ENCODE measurements around the gene BARD1. TPM values are rescaled to one million over a fixed set of nuclear protein-coding genes. Genes with fewer than 3 reads are reported as not detected.

Gene BARD1
- total and polyA plus RNA-seq, 2 of the 13 experiments (the other 11 are each of a cell fraction or from before 2014, with no cell fraction given), result 5.3 to 30.4 TPM

GRCh38 chr2:214853906-214854305 is 44.4 kb upstream of the BARD1 start (continued):
- TF ChIP-seq AHDC1 (CRISPR knock-in tag; IDR thresholded peaks at IDR 0.05; ENCODE audit: borderline replicate concordance) (peak; percentile 97), ATF1 (CRISPR knock-in tag; IDR thresholded peaks at IDR 0.05) (0 out of 2 replicates have a peak, but pooled peaks have one; percentile 35), SAP130 (CRISPR knock-in tag; IDR thresholded peaks at IDR 0.05; ENCODE audit: low read depth) (peak; percentile 81), SNAPC2 (CRISPR knock-in tag; IDR thresholded peaks at IDR 0.05) (no peak), CEBPG (CRISPR knock-in tag; IDR thresholded peaks at IDR 0.05) (0 out of 2 replicates have a peak, but pooled peaks have one; percentile 32), NR2C2 (CRISPR knock-in tag; IDR thresholded peaks at IDR 0.05; ENCODE audit: borderline replicate concordance) (peak; percentile 81), RBM22 (optimal IDR thresholded peaks at IDR 0.05; ENCODE audit: low read length) (no peak), NR2F6 (IDR thresholded peaks at IDR 0.05) (0 out of 2 replicates have a peak, but pooled peaks have one; percentile 24), NR2F6 (CRISPR knock-in tag; IDR thresholded peaks at IDR 0.05) (peak; percentile 38), ZMYM2 (CRISPR knock-in tag; IDR thresholded peaks at IDR 0.05) (peak; percentile 46; the same call in 1 of the 2 replicates), GABPB1 (CRISPR knock-in tag; IDR thresholded peaks at IDR 0.05) (peak; percentile 65; the same call in 1 of the 2 replicates), ZNF556 (CRISPR knock-in tag; IDR thresholded peaks at IDR 0.05; ENCODE audit: borderline replicate concordance) (peak; percentile 55; the same call in 1 of the 2 replicates), MXI1 (IDR thresholded peaks at IDR 0.05; ENCODE audit: borderline replicate concordance, low read depth, low read length) (peak; percentile 55; the same call in 1 of the 3 replicates), ASH2L (IDR thresholded peaks at IDR 0.05; ENCODE audit: insufficient read length, low read depth, low read length) (peak; percentile 76), MEIS2 (CRISPR knock-in tag; IDR thresholded peaks at IDR 0.05) (peak; percentile 88), SP2 (CRISPR knock-in tag; IDR thresholded peaks at IDR 0.05) (no peak), ZNF441 (CRISPR knock-in tag; IDR thresholded peaks at IDR 0.05; ENCODE audit: borderline replicate concordance) (peak; percentile 45; the same call in 1 of the 2 replicates), RCOR2 (CRISPR knock-in tag; IDR thresholded peaks at IDR 0.05) (peak; percentile 57; the same call in 1 of the 2 replicates), SMAD3 (CRISPR knock-in tag; IDR thresholded peaks at IDR 0.05) (0 out of 2 replicates have a peak, but pooled peaks have one; percentile 37), SOX5 (CRISPR knock-in tag; IDR thresholded peaks at IDR 0.05; ENCODE audit: borderline replicate concordance) (peak; percentile 95), ZNF543 (CRISPR knock-in tag; IDR thresholded peaks at IDR 0.05) (no peak), CBX5 (CRISPR knock-in tag; IDR thresholded peaks at IDR 0.05; ENCODE audit: borderline replicate concordance) (0 out of 2 replicates have a peak, but pooled peaks have one; percentile 65), ZNF772 (CRISPR knock-in tag; IDR thresholded peaks at IDR 0.05) (peak; percentile 60; the same call in 1 of the 2 replicates)
- TF ChIP-seq, protein P1, sequence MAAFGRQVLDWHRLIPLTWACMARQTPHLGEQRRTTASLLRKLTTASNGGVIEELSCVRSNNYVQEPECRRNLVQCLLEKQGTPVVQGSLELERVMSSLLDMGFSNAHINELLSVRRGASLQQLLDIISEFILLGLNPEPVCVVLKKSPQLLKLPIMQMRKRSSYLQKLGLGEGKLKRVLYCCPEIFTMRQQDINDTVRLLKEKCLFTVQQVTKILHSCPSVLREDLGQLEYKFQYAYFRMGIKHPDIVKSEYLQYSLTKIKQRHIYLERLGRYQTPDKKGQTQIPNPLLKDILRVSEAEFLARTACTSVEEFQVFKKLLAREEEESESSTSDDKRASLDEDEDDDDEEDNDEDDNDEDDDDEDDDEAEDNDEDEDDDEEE (CRISPR knock-in tag; IDR thresholded peaks at IDR 0.05), result no peak
- TF ChIP-seq, protein P2, sequence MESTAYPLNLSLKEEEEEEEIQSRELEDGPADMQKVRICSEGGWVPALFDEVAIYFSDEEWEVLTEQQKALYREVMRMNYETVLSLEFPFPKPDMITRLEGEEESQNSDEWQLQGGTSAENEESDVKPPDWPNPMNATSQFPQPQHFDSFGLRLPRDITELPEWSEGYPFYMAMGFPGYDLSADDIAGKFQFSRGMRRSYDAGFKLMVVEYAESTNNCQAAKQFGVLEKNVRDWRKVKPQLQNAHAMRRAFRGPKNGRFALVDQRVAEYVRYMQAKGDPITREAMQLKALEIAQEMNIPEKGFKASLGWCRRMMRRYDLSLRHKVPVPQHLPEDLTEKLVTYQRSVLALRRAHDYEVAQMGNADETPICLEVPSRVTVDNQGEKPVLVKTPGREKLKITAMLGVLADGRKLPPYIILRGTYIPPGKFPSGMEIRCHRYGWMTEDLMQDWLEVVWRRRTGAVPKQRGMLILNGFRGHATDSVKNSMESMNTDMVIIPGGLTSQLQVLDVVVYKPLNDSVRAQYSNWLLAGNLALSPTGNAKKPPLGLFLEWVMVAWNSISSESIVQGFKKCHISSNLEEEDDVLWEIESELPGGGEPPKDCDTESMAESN (CRISPR knock-in tag; conservative IDR thresholded peaks at IDR 0.05), result 0 out of 2 replicates have a peak, but pooled peaks have one; percentile 38
